Measurements from ENCODE around the gene MYO1D. TPM values are rescaled to one million over a fixed set of nuclear protein-coding genes. Genes with fewer than 3 reads are reported as not detected.

The MYO1D gene
- total RNA-seq, 1 donor from 2014 or later, result 18.0 TPM

DNA sequence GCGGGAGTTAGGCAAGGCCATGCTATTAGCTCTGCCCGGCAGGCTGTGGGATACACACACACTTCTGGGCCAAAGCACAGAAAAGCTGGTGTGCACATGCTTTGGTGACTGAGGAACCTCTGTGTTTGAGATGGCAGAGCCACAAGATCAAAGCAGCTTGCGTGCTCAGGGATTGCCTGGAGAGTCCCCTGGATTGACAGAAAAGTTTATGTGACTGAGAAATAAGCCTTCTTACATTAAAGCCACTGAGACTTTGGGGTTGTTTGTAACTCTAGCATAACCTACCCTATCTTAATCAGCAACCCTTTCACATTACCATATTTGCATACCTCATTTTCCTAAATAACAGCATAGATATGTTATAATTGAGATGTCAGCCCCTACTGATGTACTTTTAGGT is 69.3 kb downstream of the MYO1D start:
- Mint-ChIP-seq H3K27ac (ENCODE audit: unreplicated experiment) (peak overlapping the region; percentile 18), H3K27me3 (ENCODE audit: low read depth, unreplicated experiment) (no peaks in the 10 kb centered on the region), H3K36me3 (ENCODE audit: low read depth, unreplicated experiment) (no peaks in the 10 kb centered on the region), H3K9me3 (ENCODE audit: unreplicated experiment) (no peaks in the 10 kb centered on the region), H3K4me3 (ENCODE audit: unreplicated experiment) (no peak overlapping the region), H3K4me1 (ENCODE audit: low read depth, unreplicated experiment) (peaks cover 10% of the 10 kb centered on the region)
- H3K4me2 ChIP-seq (ENCODE audit: low read length), result no peak overlapping the region
- H3K79me2 ChIP-seq (ENCODE audit: insufficient read depth, low read length), result no peaks in the 10 kb centered on the region
- no peaks in the 10 kb centered on the region for H3K36me3 ChIP-seq (ENCODE audit: insufficient read depth, low read length)
- no peaks in the 10 kb centered on the region for H4K20me1 ChIP-seq (ENCODE audit: insufficient read depth, low read length)
- FAIRE-seq (no peak), DNase-seq (ENCODE audit: low read depth) (no peak)
- no peak for TF ChIP-seq EZH2 (IDR thresholded peaks at IDR 0.05; ENCODE audit: insufficient read depth, low read length)
- TF ChIP-seq, protein P1, sequence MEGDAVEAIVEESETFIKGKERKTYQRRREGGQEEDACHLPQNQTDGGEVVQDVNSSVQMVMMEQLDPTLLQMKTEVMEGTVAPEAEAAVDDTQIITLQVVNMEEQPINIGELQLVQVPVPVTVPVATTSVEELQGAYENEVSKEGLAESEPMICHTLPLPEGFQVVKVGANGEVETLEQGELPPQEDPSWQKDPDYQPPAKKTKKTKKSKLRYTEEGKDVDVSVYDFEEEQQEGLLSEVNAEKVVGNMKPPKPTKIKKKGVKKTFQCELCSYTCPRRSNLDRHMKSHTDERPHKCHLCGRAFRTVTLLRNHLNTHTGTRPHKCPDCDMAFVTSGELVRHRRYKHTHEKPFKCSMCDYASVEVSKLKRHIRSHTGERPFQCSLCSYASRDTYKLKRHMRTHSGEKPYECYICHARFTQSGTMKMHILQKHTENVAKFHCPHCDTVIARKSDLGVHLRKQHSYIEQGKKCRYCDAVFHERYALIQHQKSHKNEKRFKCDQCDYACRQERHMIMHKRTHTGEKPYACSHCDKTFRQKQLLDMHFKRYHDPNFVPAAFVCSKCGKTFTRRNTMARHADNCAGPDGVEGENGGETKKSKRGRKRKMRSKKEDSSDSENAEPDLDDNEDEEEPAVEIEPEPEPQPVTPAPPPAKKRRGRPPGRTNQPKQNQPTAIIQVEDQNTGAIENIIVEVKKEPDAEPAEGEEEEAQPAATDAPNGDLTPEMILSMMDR (IDR thresholded peaks at IDR 0.05; ENCODE audit: insufficient read depth, low read depth, low read length), result no peak
- no peak overlapping the region for H3K27ac ChIP-seq (ENCODE audit: low read depth, low read length)
- no peaks in the 10 kb centered on the region for H3K9me3 ChIP-seq (ENCODE audit: insufficient read depth, low read depth, low read length)
- H3K9ac ChIP-seq (ENCODE audit: low read length), result no peak overlapping the region
- no peak overlapping the region for H2AFZ ChIP-seq (ENCODE audit: low read depth, low read length)
- H3K4me1 ChIP-seq (ENCODE audit: insufficient read depth, low read length), result no peaks in the 10 kb centered on the region
- H3K4me3 ChIP-seq (ENCODE audit: insufficient read depth, low read depth, low read length), result no peak overlapping the region
- H3K27me3 ChIP-seq (ENCODE audit: insufficient read depth, low read length), result no peaks in the 10 kb centered on the region

DNA sequence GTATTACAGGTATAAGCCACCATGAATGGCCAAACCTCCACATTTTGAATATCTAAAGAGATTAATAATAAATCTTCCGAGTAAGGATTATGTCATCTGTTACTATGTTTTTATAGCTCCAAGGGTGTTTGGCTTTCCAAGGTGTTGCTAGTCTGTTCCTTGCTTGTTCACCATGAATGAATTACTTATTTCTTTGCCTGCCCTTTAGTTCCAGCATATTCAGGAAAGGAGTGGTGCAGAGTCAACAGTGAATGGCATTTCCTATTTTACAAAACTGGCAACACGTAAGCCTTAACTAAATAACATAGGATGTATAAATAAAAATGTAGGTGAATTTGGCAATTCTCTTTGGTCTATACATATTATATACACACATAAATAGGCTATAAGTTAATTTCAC is 70.3 kb downstream of the MYO1D start:
- no peaks in the 10 kb centered on the region for H3K27me3 Mint-ChIP-seq (ENCODE audit: low read depth, unreplicated experiment)
- TF ChIP-seq, protein P1 (IDR thresholded peaks at IDR 0.05; ENCODE audit: insufficient read depth, low read depth, low read length), result no peak
- no peak for TF ChIP-seq EZH2 (IDR thresholded peaks at IDR 0.05; ENCODE audit: insufficient read depth, low read length)
- Histone ChIP-seq H3K4me2 (ENCODE audit: low read length) (no peak overlapping the region), H3K9me3 (ENCODE audit: insufficient read depth, low read depth, low read length) (no peaks in the 10 kb centered on the region), H3K4me1 (ENCODE audit: insufficient read depth, low read length) (no peaks in the 10 kb centered on the region), H3K27ac (ENCODE audit: low read depth, low read length) (no peak overlapping the region), H3K27me3 (ENCODE audit: insufficient read depth, low read length) (no peaks in the 10 kb centered on the region), H3K79me2 (ENCODE audit: insufficient read depth, low read length) (no peaks in the 10 kb centered on the region), H2AFZ (ENCODE audit: low read depth, low read length) (no peak overlapping the region), H3K36me3 (ENCODE audit: insufficient read depth, low read length) (no peaks in the 10 kb centered on the region), H4K20me1 (ENCODE audit: insufficient read depth, low read length) (no peaks in the 10 kb centered on the region), H3K4me3 (ENCODE audit: insufficient read depth, low read depth, low read length) (no peak overlapping the region), H3K9ac (ENCODE audit: low read length) (no peak overlapping the region)
- H3K36me3 Mint-ChIP-seq (ENCODE audit: low read depth, unreplicated experiment), result no peaks in the 10 kb centered on the region
- no peak overlapping the region for H3K27ac Mint-ChIP-seq (ENCODE audit: unreplicated experiment)
- no peak for FAIRE-seq
- H3K4me3 Mint-ChIP-seq (ENCODE audit: unreplicated experiment), result no peak overlapping the region
- H3K4me1 Mint-ChIP-seq (ENCODE audit: low read depth, unreplicated experiment), result peaks cover 6% of the 10 kb centered on the region
- H3K9me3 Mint-ChIP-seq (ENCODE audit: unreplicated experiment), result no peaks in the 10 kb centered on the region
- no peak for DNase-seq (ENCODE audit: low read depth)

DNA sequence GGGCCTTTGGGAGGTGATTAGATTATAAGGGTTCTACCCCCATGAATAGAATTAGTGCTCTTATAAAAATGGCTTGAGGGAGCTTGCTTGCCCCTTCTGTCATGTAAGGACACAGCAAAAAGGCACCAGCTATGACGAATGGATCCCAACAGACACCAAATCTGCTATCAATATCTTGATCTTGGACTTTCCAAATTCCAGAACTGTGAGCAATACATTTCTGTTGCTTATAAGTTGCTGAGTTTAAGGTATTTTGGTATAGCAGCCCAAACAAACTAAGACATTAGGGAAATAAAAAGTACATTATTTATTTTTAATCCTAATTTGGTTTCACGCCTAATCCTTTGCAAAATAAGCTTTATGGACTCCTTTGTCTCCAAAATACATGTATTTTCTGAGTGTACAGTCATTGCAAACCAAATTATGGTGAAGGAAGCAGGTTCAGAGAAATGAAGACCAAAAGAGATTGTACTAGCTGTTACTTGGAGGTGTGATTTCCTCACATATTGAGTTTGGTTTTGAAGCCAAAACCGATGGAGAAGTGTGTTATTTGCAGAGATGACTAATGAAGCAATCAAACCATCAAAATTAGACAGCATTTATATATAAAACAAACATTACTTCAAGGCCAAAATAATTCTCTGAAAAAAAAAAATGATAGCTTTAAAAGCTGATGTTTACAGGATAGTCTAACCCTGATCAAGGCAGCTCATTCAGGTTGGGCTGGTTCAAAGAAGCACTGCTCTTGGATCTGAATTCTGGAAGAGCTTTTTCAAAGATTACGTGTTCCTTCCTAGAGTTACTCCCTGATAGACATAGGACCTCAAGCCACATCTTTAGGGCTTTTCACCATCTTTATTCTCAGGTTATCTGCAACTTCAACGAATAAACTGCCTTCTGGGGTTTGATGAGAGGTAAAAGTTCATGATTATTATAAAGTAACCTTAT is 71.6 kb downstream of the MYO1D start:
- no peak overlapping the region for H3K9ac ChIP-seq (ENCODE audit: low read length)
- peak; percentile 43 for FAIRE-seq
- H3K9me3 ChIP-seq (ENCODE audit: insufficient read depth, low read depth, low read length), result no peaks in the 10 kb centered on the region
- Mint-ChIP-seq H3K36me3 (ENCODE audit: low read depth, unreplicated experiment) (no peaks in the 10 kb centered on the region), H3K27me3 (ENCODE audit: low read depth, unreplicated experiment) (no peaks in the 10 kb centered on the region), H3K4me3 (ENCODE audit: unreplicated experiment) (no peak overlapping the region), H3K4me1 (ENCODE audit: low read depth, unreplicated experiment) (peaks cover 6% of the 10 kb centered on the region), H3K27ac (ENCODE audit: unreplicated experiment) (no peak overlapping the region), H3K9me3 (ENCODE audit: unreplicated experiment) (no peaks in the 10 kb centered on the region)
- no peak overlapping the region for H3K4me3 ChIP-seq (ENCODE audit: insufficient read depth, low read depth, low read length)
- H3K36me3 ChIP-seq (ENCODE audit: insufficient read depth, low read length), result no peaks in the 10 kb centered on the region
- no peak for TF ChIP-seq EZH2 (IDR thresholded peaks at IDR 0.05; ENCODE audit: insufficient read depth, low read length)
- TF ChIP-seq, protein P1 (IDR thresholded peaks at IDR 0.05; ENCODE audit: insufficient read depth, low read depth, low read length), result no peak
- no peaks in the 10 kb centered on the region for H3K27me3 ChIP-seq (ENCODE audit: insufficient read depth, low read length)
- no peak overlapping the region for H2AFZ ChIP-seq (ENCODE audit: low read depth, low read length)
- no peaks in the 10 kb centered on the region for H3K4me1 ChIP-seq (ENCODE audit: insufficient read depth, low read length)
- H3K27ac ChIP-seq (ENCODE audit: low read depth, low read length), result no peak overlapping the region
- no peak for DNase-seq (ENCODE audit: low read depth)
- no peaks in the 10 kb centered on the region for H3K79me2 ChIP-seq (ENCODE audit: insufficient read depth, low read length)
- no peaks in the 10 kb centered on the region for H4K20me1 ChIP-seq (ENCODE audit: insufficient read depth, low read length)
- H3K4me2 ChIP-seq (ENCODE audit: low read length), result no peak overlapping the region
